Esophagus squamous epithelium (tissue), 4 donors: ENCODE measurements around the gene CDK6.

Experiments used
- CTCF ChIP-seq, 6 experiments: fragments of 450-650 bp in 4 of 6; fragments of 200-600 bp in 2 of 6; sonication (generic) in 2 of 6; IDR thresholded peaks; one replicate each; pipeline ENCODE4 v1.5.1; 2016 to 2019; ENCODE audit warnings: antibody characterized with exemption in 6 of 6, mild to moderate bottlenecking in 4 of 6, moderate library complexity in 4 of 6
- POLR2A ChIP-seq, 4 donors: fragments of 450-650 bp; IDR thresholded peaks; one replicate each; pipeline ENCODE4 v1.6.1; 2017; ENCODE audit warnings: antibody characterized with exemption in 4 of 4, mild to moderate bottlenecking in 4 of 4, moderate library complexity in 3 of 4

GRCh38 chr7:92762851-92763250 is 73.5 kb downstream of the CDK6 start:
- TF ChIP-seq CTCF (IDR thresholded peaks at IDR 0.05), result no peak
- TF ChIP-seq POLR2A (IDR thresholded peaks at IDR 0.05), result no peak
